Mesenchymal stem cell (in vitro differentiated cells and primary cell): ENCODE measurements around the gene ANAPC5.

ENCODE experiments used
- DNase-seq: peaks from one replicate; pipeline ENCODE4 v3.0.0-alpha.2; 2013
- H2AFZ ChIP-seq: one replicate; pipeline ENCODE4 v1.6.1; 2013; ENCODE audit warnings: low read depth, mild to moderate bottlenecking, control low read depth, inconsistent platforms, low read length, moderate library complexity
- H2AK5ac ChIP-seq: 2 replicates; pipeline ENCODE4 v1.6.1; 2013; ENCODE audit warnings: low read length, moderate library complexity, mild to moderate bottlenecking, inconsistent platforms; ENCODE audit not compliant: severe bottlenecking
- H2BK120ac ChIP-seq: one replicate; pipeline ENCODE4 v1.6.1; 2013; ENCODE audit warnings: low read depth, mild to moderate bottlenecking, inconsistent platforms, low read length, moderate library complexity
- H2BK12ac ChIP-seq, 2 experiments: one replicate each; pipeline ENCODE4 v1.6.1; 2013; ENCODE audit warnings: inconsistent platforms in 2 of 2, low read length in 2 of 2, mild to moderate bottlenecking in 2 of 2, moderate library complexity in 2 of 2, control low read depth in 1 of 2
- H2BK15ac ChIP-seq: one replicate; pipeline ENCODE4 v1.6.1; 2013; ENCODE audit warnings: mild to moderate bottlenecking, low read depth, inconsistent platforms; ENCODE audit not compliant: poor library complexity, severe bottlenecking
- H2BK5ac ChIP-seq: 2 replicates; pipeline ENCODE4 v1.6.1; 2013; ENCODE audit warnings: low read depth, mild to moderate bottlenecking, low read length, control low read depth, inconsistent platforms; ENCODE audit not compliant: poor library complexity, severe bottlenecking
- H3K14ac ChIP-seq, 2 experiments: one replicate each; pipeline ENCODE4 v1.6.1; 2013; ENCODE audit warnings: inconsistent platforms in 2 of 2, low read length in 2 of 2, control low read depth in 1 of 2, mild to moderate bottlenecking in 1 of 2, moderate library complexity in 1 of 2
- H3K18ac ChIP-seq, 2 experiments: one replicate each; pipeline ENCODE4 v1.6.1; 2013; ENCODE audit warnings: inconsistent platforms in 2 of 2, low read length in 2 of 2, control low read depth in 1 of 2, low read depth in 1 of 2, mild to moderate bottlenecking in 1 of 2
- H3K23ac ChIP-seq, 2 experiments: one replicate each; pipeline ENCODE4 v1.6.1; 2013; ENCODE audit warnings: inconsistent platforms in 2 of 2, low read length in 2 of 2, mild to moderate bottlenecking in 2 of 2, moderate library complexity in 2 of 2, control low read depth in 1 of 2
- H3K27ac ChIP-seq: 2 replicates; pipeline ENCODE4 v1.5.1; 2013; ENCODE audit warnings: mild to moderate bottlenecking, moderate library complexity, low read length, control low read depth, inconsistent platforms; ENCODE audit not compliant: poor library complexity, severe bottlenecking
- H3K27me3 ChIP-seq, 2 experiments: 2 replicates each; pipeline versions ENCODE4 v1.6.1 to v1.7.0; 2013; ENCODE audit warnings: low read length in 2 of 2, mild to moderate bottlenecking in 2 of 2, moderate library complexity in 2 of 2, control low read depth in 1 of 2, inconsistent platforms in 1 of 2; ENCODE audit not compliant: control insufficient read depth in 1 of 2, insufficient read depth in 1 of 2
- H3K36me3 ChIP-seq, 2 experiments: 2 replicates each; pipeline versions ENCODE4 v1.6.1 to v1.7.0; 2013; ENCODE audit warnings: low read length in 2 of 2, control low read depth in 1 of 2, inconsistent platforms in 1 of 2, low read depth in 1 of 2, mild to moderate bottlenecking in 1 of 2; ENCODE audit not compliant: insufficient read depth in 2 of 2, control insufficient read depth in 1 of 2
- H3K4ac ChIP-seq, 2 experiments: one replicate each; pipeline ENCODE4 v1.6.1; 2013; ENCODE audit warnings: inconsistent platforms in 2 of 2, low read length in 2 of 2, mild to moderate bottlenecking in 2 of 2, moderate library complexity in 2 of 2, control low read depth in 1 of 2, low read depth in 1 of 2
- H3K4me1 ChIP-seq: 2 replicates; pipeline ENCODE4 v1.6.1; 2013; ENCODE audit warnings: low read depth, low read length, control low read depth; ENCODE audit not compliant: control insufficient read depth, insufficient read depth
- H3K4me2 ChIP-seq: 2 replicates; pipeline ENCODE4 v1.6.1; 2013; ENCODE audit warnings: low read length, mild to moderate bottlenecking, inconsistent platforms; ENCODE audit not compliant: poor library complexity, severe bottlenecking
- H3K4me3 ChIP-seq, 2 experiments: 2 replicates each; pipeline versions ENCODE4 v1.5.1 to v1.7.0; 2013; ENCODE audit warnings: low read length in 2 of 2, mild to moderate bottlenecking in 2 of 2, control low read depth in 1 of 2, low read depth in 1 of 2; ENCODE audit not compliant: insufficient read depth in 1 of 2
- H3K79me1 ChIP-seq: replicated peaks from 2 replicates; pipeline ENCODE4 v1.6.1; 2013; ENCODE audit warnings: mild to moderate bottlenecking, control low read depth, low read length, inconsistent platforms; ENCODE audit not compliant: poor library complexity, severe bottlenecking
- H3K9ac ChIP-seq: 2 replicates; pipeline ENCODE4 v1.7.0; 2013; ENCODE audit warnings: mild to moderate bottlenecking, low read length, moderate library complexity
- H3K9me3 ChIP-seq: 2 replicates; pipeline ENCODE4 v1.7.0; 2013; ENCODE audit warnings: mild to moderate bottlenecking, low read length; ENCODE audit not compliant: control insufficient read depth
- H4K8ac ChIP-seq: one replicate; pipeline ENCODE4 v1.6.1; 2013; ENCODE audit warnings: inconsistent platforms, mild to moderate bottlenecking, low read length, moderate library complexity
- H4K91ac ChIP-seq: one replicate; pipeline ENCODE4 v1.6.1; 2013; ENCODE audit warnings: mild to moderate bottlenecking, low read length, inconsistent platforms
- WGBS: methylation state at CpG from one replicate; pipeline ENCODE4 v1.1.7; 2013; ENCODE audit warnings: mixed read lengths; 5-methylcytosine and 5-hydroxymethylcytosine counted together

Gene ANAPC5

DNA sequence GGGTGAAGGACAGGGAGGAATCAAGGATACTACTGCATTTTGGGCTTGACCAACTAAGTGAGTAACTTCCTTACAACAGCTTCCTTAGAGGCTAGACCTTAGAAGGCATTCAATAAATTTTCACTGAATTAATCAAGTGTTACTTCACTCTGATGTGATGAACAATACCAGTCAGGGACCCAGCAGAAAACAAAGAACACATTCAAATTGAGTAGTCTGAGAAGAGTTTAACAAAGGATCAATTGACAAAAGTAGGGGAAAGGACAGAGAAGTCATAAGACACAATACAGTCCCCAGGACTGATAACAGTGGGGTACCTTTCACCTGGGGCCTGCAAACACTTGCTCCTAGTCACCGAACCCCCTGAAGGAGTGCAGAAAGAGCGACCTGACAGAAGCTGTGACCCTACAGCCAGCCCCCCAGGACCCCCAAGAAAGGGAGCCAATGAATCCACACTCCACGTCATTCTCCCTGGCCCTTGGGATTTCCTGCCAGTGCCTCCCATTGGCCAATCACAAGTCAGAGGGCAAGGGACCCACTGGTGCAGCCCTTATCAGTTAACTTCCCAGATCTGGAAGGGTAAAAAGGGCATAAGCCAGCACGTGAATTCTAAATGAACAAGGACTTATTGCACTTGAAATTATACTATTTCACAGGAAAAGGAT is 6.9 kb downstream of the ANAPC5 start:
- peaks cover 22 to 73% of the 10 kb centered on the region in 2 experiments for H3K36me3 ChIP-seq
- no peaks in the 10 kb centered on the region for H3K27me3 ChIP-seq
- no peak overlapping the region for H3K9ac ChIP-seq
- no peak overlapping the region for H3K23ac ChIP-seq
- H3K4me3 ChIP-seq = no peak overlapping the region
- no peak overlapping the region for H3K14ac ChIP-seq
- 94% methylated on average over 4 of the region's 4 CpGs for WGBS
- H4K91ac ChIP-seq = no peak overlapping the region
- H2BK12ac ChIP-seq = no peak overlapping the region
- H2BK120ac ChIP-seq = no peak overlapping the region
- no peak for DNase-seq
- no peak overlapping the region for H2AK5ac ChIP-seq
- H4K8ac ChIP-seq = no peak overlapping the region
- no peak overlapping the region for H2BK15ac ChIP-seq
- no peak overlapping the region for H3K4me2 ChIP-seq
- no peaks in the 10 kb centered on the region for H3K9me3 ChIP-seq
- no peak overlapping the region for H3K27ac ChIP-seq
- H3K4ac ChIP-seq = no peak overlapping the region
- H3K18ac ChIP-seq = no peak overlapping the region
- H2BK5ac ChIP-seq = no peak overlapping the region
- no peak overlapping the region for H2AFZ ChIP-seq
- no peaks in the 10 kb centered on the region for H3K4me1 ChIP-seq
- peaks cover 23% of the 10 kb centered on the region for H3K79me1 ChIP-seq

DNA sequence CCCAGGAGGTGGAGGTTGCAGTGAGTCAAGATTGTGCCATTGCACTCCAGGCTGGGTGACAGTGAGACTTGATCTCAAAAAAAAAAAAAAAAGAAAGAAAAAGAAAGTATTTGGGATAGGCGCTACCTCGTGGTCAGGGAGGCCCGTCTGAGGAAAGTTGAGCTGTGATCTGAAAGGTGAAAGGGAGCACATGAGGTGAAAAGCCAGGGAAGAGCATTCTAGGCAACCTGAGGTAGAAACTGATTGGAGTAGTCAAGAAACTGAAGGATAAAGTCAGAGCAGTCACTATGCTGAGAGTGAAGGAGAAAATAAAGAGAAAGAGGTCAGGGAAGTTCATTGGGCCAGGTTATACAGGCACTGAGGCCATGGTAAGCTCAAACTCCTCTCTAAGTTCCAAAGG is 7.7 kb downstream of the ANAPC5 start:
- Histone ChIP-seq H4K91ac (no peak overlapping the region), H3K79me1 (peaks cover 25% of the 10 kb centered on the region), H3K27me3 (no peaks in the 10 kb centered on the region), H3K4me3 (no peak overlapping the region), H2BK120ac (no peak overlapping the region), H3K4me1 (no peaks in the 10 kb centered on the region), H3K9me3 (no peaks in the 10 kb centered on the region), H3K9ac (no peak overlapping the region), H2BK15ac (no peak overlapping the region), H2AK5ac (no peak overlapping the region), H3K4ac (no peak overlapping the region), H4K8ac (no peak overlapping the region), H3K27ac (no peak overlapping the region), H2AFZ (no peak overlapping the region), H2BK12ac (no peak overlapping the region), H3K4me2 (no peak overlapping the region), H3K23ac (no peak overlapping the region), H3K36me3 (peaks cover 27 to 77% of the 10 kb centered on the region in 2 experiments), H3K14ac (no peak overlapping the region), H2BK5ac (no peak overlapping the region), H3K18ac (no peak overlapping the region)
- no peak for DNase-seq
- 96% methylated on average over 3 of the region's 3 CpGs for WGBS

DNA sequence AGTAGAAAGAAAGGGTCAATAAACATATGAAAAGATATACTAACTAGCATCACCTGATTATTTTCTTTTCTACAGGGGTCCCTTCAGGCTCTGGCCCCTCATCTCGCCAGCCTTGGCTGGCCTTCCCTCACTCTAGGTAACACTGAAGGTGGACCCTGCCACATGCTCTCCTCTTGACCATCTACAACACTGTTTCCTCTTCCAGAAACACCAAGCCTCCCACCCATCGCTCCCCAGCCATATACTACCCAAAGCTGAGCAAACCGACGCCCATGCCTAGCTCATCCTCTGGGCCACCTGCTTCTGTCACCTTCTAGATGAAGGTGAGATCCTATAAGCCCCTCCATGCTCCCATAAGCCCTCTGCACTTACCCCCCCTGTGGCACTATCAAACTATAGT is 14.8 kb downstream of the ANAPC5 start:
- Histone ChIP-seq H2BK120ac (no peak overlapping the region), H3K18ac (no peak overlapping the region), H2BK15ac (no peak overlapping the region), H3K79me1 (peaks cover 18% of the 10 kb centered on the region), H3K9ac (no peak overlapping the region), H3K4ac (no peak overlapping the region), H4K8ac (no peak overlapping the region), H4K91ac (no peak overlapping the region), H3K4me3 (no peak overlapping the region), H2BK5ac (no peak overlapping the region), H3K9me3 (no peaks in the 10 kb centered on the region), H3K4me1 (no peaks in the 10 kb centered on the region), H3K27ac (no peak overlapping the region), H3K23ac (no peak overlapping the region), H3K27me3 (no peaks in the 10 kb centered on the region), H2AK5ac (no peak overlapping the region), H2AFZ (no peak overlapping the region), H3K4me2 (no peak overlapping the region), H3K14ac (no peak overlapping the region), H2BK12ac (no peak overlapping the region), H3K36me3 (peaks cover 38 to 87% of the 10 kb centered on the region in 2 experiments)
- no peak for DNase-seq
- 98% methylated on average over 4 of the region's 4 CpGs for WGBS

DNA sequence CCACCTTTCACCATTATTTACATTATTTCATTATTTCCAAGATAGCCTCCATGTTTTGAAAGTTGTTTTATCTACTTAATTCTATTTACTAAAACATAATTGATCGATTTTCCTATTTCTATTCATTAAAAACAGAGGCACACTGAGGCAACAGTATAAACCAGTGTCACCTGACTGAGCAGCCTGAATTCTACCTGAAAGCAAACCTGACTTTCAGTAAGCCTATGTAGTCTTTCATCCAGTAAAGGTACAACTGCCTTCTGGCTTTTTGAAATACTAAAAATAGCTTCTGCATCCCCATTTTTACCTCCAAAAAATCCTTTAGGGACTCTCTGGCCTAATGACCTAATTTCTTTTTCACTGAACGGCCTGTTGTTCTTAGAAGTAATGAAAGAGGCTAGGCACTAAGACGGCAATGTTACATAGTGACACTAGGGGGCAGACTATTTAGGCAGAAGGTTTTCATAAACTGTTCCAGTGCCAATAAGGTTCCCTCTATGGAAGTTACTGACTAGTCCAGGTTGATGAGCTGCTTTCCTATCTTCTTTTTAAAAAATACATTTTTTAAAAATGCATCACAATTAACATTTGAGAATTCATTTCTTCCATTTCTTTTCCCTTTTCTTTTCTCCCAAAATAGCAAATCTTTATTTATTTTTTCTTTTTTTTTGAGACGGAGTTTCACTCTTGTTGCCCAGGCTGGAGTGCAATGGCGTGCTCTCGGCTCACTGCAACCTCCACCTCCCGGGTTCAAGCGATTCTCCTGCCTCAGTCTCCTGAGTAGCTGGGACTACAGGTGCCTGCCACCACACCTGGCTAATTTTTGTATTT is 17.5 kb downstream of the ANAPC5 start:
- no peak overlapping the region for H3K23ac ChIP-seq
- no peak overlapping the region for H2BK5ac ChIP-seq
- no peak overlapping the region for H2AFZ ChIP-seq
- no peak overlapping the region for H3K14ac ChIP-seq
- peaks cover 16% of the 10 kb centered on the region for H3K79me1 ChIP-seq
- H2BK15ac ChIP-seq = no peak overlapping the region
- no peak overlapping the region for H4K8ac ChIP-seq
- no peak overlapping the region for H3K9ac ChIP-seq
- no peak overlapping the region for H2BK12ac ChIP-seq
- 76% methylated on average over 8 of the region's 8 CpGs for WGBS
- no peak overlapping the region for H2AK5ac ChIP-seq
- H3K4ac ChIP-seq = no peak overlapping the region
- H3K18ac ChIP-seq = no peak overlapping the region
- H3K36me3 ChIP-seq = peaks cover 36 to 90% of the 10 kb centered on the region in 2 experiments
- no peaks in the 10 kb centered on the region for H3K27me3 ChIP-seq
- no peaks in the 10 kb centered on the region for H3K4me1 ChIP-seq
- H3K4me2 ChIP-seq = no peak overlapping the region
- H2BK120ac ChIP-seq = no peak overlapping the region
- H3K4me3 ChIP-seq = no peak overlapping the region
- H4K91ac ChIP-seq = no peak overlapping the region
- DNase-seq = peak; percentile 76
- no peaks in the 10 kb centered on the region for H3K9me3 ChIP-seq
- no peak overlapping the region for H3K27ac ChIP-seq
